ENCODE measurements around the gene UNC45B.

DNA sequence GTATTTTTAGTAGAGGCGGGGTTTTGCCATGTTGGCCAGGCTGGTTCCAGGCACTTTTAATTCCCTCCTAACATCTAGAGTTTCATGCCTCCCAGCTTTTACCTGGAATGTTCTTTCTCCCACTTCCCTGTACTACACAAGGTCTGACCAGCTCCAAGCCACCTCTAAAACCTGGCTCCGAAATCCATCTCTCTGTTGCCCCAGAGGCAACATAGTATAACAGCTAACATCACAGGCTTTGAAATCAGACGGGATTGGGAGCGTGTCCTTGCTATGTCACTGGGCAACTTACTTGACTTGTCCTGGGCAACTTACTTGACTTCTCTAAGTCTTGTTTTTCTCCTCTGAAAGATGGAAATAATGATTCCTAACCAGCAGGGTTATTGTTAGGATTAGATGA is 15.1 kb downstream of the UNC45B start:
- TF ChIP-seq EZH2 (IDR thresholded peaks at IDR 0.05; ENCODE audit: insufficient read depth, poor library complexity, severe bottlenecking) = no peak
- no peak for TF ChIP-seq EZH2phosphoT487 (IDR thresholded peaks at IDR 0.05; ENCODE audit: insufficient read depth, low read depth)

All from GM23248 (cell line).